Neural cell (in vitro differentiated cells): ENCODE data around the gene FYN. TPM values are rescaled to one million over a fixed set of nuclear protein-coding genes. Genes with fewer than 3 reads are reported as not detected.

Source experiments
- H2AFZ ChIP-seq: fragments of 200-600, 300-800 bp; sonication (generic), shearing (Covaris generic); 2 replicates; pipeline ENCODE4 v1.6.0; 2014; ENCODE audit warnings: low read depth, mild to moderate bottlenecking, antibody characterized with exemption, low read length, moderate library complexity
- H3F3A ChIP-seq: fragments of 200-600 bp; shearing (Covaris generic); 2 replicates; pipeline ENCODE4 v1.6.1; 2016; ENCODE audit warnings: mild to moderate bottlenecking, moderate library complexity, mixed read lengths, antibody characterized with exemption, low read length; ENCODE audit not compliant: insufficient read depth, poor library complexity, severe bottlenecking
- H3K27ac ChIP-seq: fragments of 200-600, 300-800 bp; sonication (generic), shearing (Covaris generic); 2 replicates; pipeline ENCODE4 v1.5.1; 2014; ENCODE audit warnings: mild to moderate bottlenecking, low read length, moderate library complexity
- H3K27me3 ChIP-seq: fragments of 300-800, 200-600 bp; sonication (generic), shearing (Covaris generic); 2 replicates; pipeline ENCODE4 v1.6.0; 2014; ENCODE audit warnings: mild to moderate bottlenecking, low read depth, low read length, moderate library complexity; ENCODE audit not compliant: insufficient read depth
- H3K36me3 ChIP-seq: fragments of 300-800, 200-600 bp; sonication (generic), shearing (Covaris generic); 2 replicates; pipeline ENCODE4 v1.5.1; 2014; ENCODE audit warnings: mild to moderate bottlenecking, antibody characterized with exemption, low read length, moderate library complexity; ENCODE audit not compliant: insufficient read depth
- H3K4me2 ChIP-seq: fragments of 300-800, 200-600 bp; sonication (generic), shearing (Covaris generic); 2 replicates; pipeline ENCODE4 v1.6.0; 2014; ENCODE audit warnings: mild to moderate bottlenecking, low read length
- H3K4me3 ChIP-seq: fragments of 300-800, 200-600 bp; sonication (generic), shearing (Covaris generic); 2 replicates; pipeline ENCODE4 v1.5.1; 2014; ENCODE audit warnings: mild to moderate bottlenecking, low read length, moderate library complexity
- H3K79me2 ChIP-seq: fragments of 200-600 bp; shearing (Covaris generic); replicated peaks from 2 replicates; pipeline ENCODE4 v1.6.0; 2014; ENCODE audit warnings: mild to moderate bottlenecking, low read length, moderate library complexity; ENCODE audit not compliant: insufficient read depth
- H3K9ac ChIP-seq: fragments of 300-800, 200-600 bp; sonication (generic), shearing (Covaris generic); 2 replicates; pipeline ENCODE4 v1.6.1; 2016; ENCODE audit warnings: mild to moderate bottlenecking, low read length, mixed read lengths
- H3K9me2 ChIP-seq: fragments of 200-600 bp; shearing (Covaris generic); 2 replicates; pipeline ENCODE4 v1.6.1; 2016; ENCODE audit warnings: mild to moderate bottlenecking, low read length, mixed read lengths; ENCODE audit not compliant: insufficient read depth
- H3K9me3 ChIP-seq: fragments of 200-600, 300-800 bp; sonication (generic), shearing (Covaris generic); 2 replicates; pipeline ENCODE4 v1.6.1; 2016; ENCODE audit warnings: mild to moderate bottlenecking, mixed run types, low read length, moderate library complexity, mixed read lengths
- H4K20me1 ChIP-seq: fragments of 200-600 bp; shearing (Covaris generic); 2 replicates; pipeline ENCODE4 v1.6.1; 2016; ENCODE audit warnings: mild to moderate bottlenecking, mixed run types; ENCODE audit not compliant: insufficient read depth
- CTCF ChIP-seq: fragments of 450-650 bp; IDR thresholded peaks from 2 replicates; pipeline ENCODE4 v1.5.1; 2014; ENCODE audit warnings: antibody characterized with exemption, mild to moderate bottlenecking, moderate library complexity; ENCODE audit not compliant: poor library complexity, severe bottlenecking
- EP300 ChIP-seq: fragments of 450-650 bp; conservative IDR thresholded peaks from 2 replicates; pipeline ENCODE4 v1.6.1; 2014; ENCODE audit warnings: antibody characterized with exemption, mild to moderate bottlenecking, moderate library complexity; ENCODE audit not compliant: poor library complexity, severe bottlenecking
- EZH2 ChIP-seq: fragments of 200-600, 300-800 bp; shearing (Covaris generic), sonication (generic); IDR thresholded peaks from 2 replicates; pipeline ENCODE4 v1.6.1; 2014; ENCODE audit warnings: antibody characterized with exemption, low read length, borderline replicate concordance, mild to moderate bottlenecking; ENCODE audit not compliant: insufficient read depth, poor library complexity, severe bottlenecking
- MXI1 ChIP-seq: fragments of 450-650 bp; conservative IDR thresholded peaks from 2 replicates; pipeline ENCODE4 v1.6.1; 2014; ENCODE audit warnings: antibody characterized with exemption, mild to moderate bottlenecking; ENCODE audit not compliant: poor library complexity, severe bottlenecking
- POLR2AphosphoS5 ChIP-seq: IDR thresholded peaks from 2 replicates; pipeline ENCODE4 v1.6.1; 2012
- RAD21 ChIP-seq: fragments of 450-650 bp; conservative IDR thresholded peaks from 2 replicates; pipeline ENCODE4 v1.6.1; 2014; ENCODE audit warnings: antibody characterized with exemption, mild to moderate bottlenecking, moderate library complexity
- SMC3 ChIP-seq: fragments of 450-650 bp; conservative IDR thresholded peaks from 2 replicates; pipeline ENCODE4 v1.6.1; 2014; ENCODE audit warnings: antibody characterized with exemption, mild to moderate bottlenecking, moderate library complexity; ENCODE audit not compliant: poor library complexity
- TAF1 ChIP-seq: IDR thresholded peaks from 2 replicates; pipeline ENCODE4 v1.6.1; 2012; ENCODE audit warnings: low read depth
- polyA plus RNA-seq: library from polyadenylated mRNA; depleted of rRNA; stranded (reverse); fragments of >200 nt; gene quantifications from 2 replicates; pipeline ENCODE4 v1.2.3, GENCODE V29; 2014
- TF ChIP-seq, protein P1 (sequence below): IDR thresholded peaks from 2 replicates; pipeline ENCODE4 v1.6.1; 2012; ENCODE audit warnings: borderline replicate concordance

FYN gene
- polyA plus RNA-seq, 1 donor from 2014 or later, result 277 TPM

DNA sequence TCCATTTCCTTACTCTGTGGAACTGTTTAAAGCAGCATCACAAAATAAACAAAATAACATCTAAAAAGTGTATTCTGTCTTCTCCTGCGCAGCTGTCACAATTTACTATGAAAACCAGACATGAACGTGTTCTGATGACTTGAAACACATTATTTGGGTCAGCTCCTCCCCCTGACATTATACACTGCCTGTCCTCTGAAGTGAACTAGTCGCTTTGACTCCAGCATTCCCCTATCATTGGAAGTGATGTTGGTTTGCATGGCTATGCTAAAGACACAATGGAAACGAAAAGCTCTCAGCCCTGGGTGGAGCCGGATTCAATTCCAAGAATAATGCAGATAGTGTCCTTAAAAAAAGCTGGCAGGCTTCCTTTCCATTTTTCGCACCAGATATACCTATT, 125.9 kb downstream of the FYN start:
- Histone ChIP-seq H4K20me1 (no peaks in the 10 kb centered on the region), H3K9me2 (no peaks in the 10 kb centered on the region), H3K4me2 (no peak overlapping the region), H3K27me3 (no peaks in the 10 kb centered on the region), H3F3A (no peaks in the 10 kb centered on the region), H3K9ac (no peak overlapping the region), H3K36me3 (peaks cover 3% of the 10 kb centered on the region), H2AFZ (no peak overlapping the region), H3K4me3 (no peak overlapping the region), H3K79me2 (peaks cover 3% of the 10 kb centered on the region), H3K27ac (no peak overlapping the region), H3K9me3 (no peaks in the 10 kb centered on the region)
- TF ChIP-seq, protein P1, sequence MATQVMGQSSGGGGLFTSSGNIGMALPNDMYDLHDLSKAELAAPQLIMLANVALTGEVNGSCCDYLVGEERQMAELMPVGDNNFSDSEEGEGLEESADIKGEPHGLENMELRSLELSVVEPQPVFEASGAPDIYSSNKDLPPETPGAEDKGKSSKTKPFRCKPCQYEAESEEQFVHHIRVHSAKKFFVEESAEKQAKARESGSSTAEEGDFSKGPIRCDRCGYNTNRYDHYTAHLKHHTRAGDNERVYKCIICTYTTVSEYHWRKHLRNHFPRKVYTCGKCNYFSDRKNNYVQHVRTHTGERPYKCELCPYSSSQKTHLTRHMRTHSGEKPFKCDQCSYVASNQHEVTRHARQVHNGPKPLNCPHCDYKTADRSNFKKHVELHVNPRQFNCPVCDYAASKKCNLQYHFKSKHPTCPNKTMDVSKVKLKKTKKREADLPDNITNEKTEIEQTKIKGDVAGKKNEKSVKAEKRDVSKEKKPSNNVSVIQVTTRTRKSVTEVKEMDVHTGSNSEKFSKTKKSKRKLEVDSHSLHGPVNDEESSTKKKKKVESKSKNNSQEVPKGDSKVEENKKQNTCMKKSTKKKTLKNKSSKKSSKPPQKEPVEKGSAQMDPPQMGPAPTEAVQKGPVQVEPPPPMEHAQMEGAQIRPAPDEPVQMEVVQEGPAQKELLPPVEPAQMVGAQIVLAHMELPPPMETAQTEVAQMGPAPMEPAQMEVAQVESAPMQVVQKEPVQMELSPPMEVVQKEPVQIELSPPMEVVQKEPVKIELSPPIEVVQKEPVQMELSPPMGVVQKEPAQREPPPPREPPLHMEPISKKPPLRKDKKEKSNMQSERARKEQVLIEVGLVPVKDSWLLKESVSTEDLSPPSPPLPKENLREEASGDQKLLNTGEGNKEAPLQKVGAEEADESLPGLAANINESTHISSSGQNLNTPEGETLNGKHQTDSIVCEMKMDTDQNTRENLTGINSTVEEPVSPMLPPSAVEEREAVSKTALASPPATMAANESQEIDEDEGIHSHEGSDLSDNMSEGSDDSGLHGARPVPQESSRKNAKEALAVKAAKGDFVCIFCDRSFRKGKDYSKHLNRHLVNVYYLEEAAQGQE, result no peak
- TF ChIP-seq RAD21 (no peak), EP300 (no peak), SMC3 (no peak), MXI1 (no peak), POLR2AphosphoS5 (no peak), CTCF (no peak), TAF1 (no peak), EZH2 (no peak)

DNA sequence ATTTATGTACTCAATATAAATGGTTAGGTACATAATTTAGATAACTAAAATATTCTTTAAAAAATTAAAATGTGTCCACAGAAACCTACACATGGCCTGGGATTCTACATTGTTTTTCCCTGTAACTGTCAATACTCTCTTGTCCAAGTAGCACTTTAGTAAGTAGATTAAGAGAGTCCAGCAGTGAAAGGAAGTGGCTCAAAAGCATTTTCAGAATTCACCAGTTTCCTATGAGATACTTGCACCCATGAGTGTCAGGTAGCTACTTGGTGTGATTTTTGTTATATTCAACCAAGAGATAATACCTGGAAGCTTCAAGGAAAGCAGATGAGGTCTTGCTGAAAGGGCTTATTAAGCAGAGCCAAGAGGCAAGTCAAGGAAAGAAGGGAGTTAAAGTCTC, 126.3 kb downstream of the FYN start:
- Histone ChIP-seq H3K4me2 (no peak overlapping the region), H3K9ac (no peak overlapping the region), H4K20me1 (no peaks in the 10 kb centered on the region), H3K9me2 (no peaks in the 10 kb centered on the region), H3F3A (no peaks in the 10 kb centered on the region), H3K27me3 (no peaks in the 10 kb centered on the region), H3K36me3 (peaks cover 3% of the 10 kb centered on the region), H3K9me3 (no peaks in the 10 kb centered on the region), H3K4me3 (no peak overlapping the region), H3K79me2 (peaks cover 3% of the 10 kb centered on the region), H3K27ac (no peak overlapping the region), H2AFZ (no peak overlapping the region)
- TF ChIP-seq MXI1, result no peak
- TF ChIP-seq, protein P1, result no peak
- TF ChIP-seq SMC3, result no peak
- TF ChIP-seq EZH2, result no peak
- no peak for TF ChIP-seq EP300
- TF ChIP-seq CTCF, result no peak
